Measurements from ENCODE around the gene CFAP74. TPM values are rescaled to one million over a fixed set of nuclear protein-coding genes. Genes with fewer than 3 reads are reported as not detected.

The CFAP74 gene
- total and polyA plus RNA-seq, 2 of the 4 experiments (the other 2 are of a cell fraction): not detected

DNA sequence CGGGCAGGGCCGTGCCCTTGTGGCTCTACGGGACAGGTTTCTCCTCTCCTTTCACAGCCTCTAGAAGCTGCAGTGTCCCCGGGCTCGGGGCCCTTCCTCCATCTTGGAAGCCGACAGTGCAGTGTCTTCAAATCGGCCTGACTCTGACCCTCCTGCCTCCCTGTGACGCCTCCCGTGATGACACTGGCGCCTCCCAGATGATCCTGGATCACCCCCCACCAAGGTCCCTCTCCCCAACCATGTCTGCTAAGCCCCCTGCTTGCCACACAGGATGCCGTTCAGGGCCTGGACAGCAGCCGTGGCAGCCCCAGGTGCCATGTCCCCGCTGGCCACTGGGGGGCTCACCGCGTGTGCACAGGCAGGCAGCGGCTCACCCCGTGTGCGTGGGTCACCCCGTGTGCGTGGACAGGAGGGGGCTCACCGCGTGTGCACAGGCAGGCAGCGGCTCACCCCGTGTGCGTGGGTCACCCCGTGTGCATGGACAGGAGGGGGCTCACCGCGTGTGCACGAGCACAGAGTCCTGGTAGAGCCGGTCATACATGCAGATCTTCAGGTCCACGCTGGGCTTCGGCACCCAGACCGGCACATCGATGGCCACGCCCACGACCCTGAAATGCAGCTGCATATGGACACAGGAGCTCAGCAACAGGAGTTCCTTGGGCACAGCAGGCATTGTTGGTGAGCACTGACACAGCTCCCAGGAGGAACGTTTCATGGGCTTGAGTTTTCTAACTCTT lies 59.6 kb downstream of the CFAP74 start:
- H3K4me3 ChIP-seq (ENCODE audit: insufficient read depth, low read depth, low read length): no peak overlapping the region
- H3K27me3 ChIP-seq (ENCODE audit: control insufficient read depth, insufficient read depth, low read length): peaks cover 34% of the 10 kb centered on the region
- dilution Hi-C loops (cut with HindIII; ENCODE audit: low sequenced_read_pairs, unreplicated experiment): no loop called here
- no peak overlapping the region for H2BK120ac ChIP-seq (ENCODE audit: low read depth, low read length)
- intact Hi-C loops (cut with micrococcal nuclease): loop anchor here (1.0 to 5.0 kb wide), 2 partner anchors 101 to 228 kb away; no protein-coding TSS in a partner anchor
- peak overlapping the region; percentile 65 for H2AK9ac ChIP-seq (replicated peaks; ENCODE audit: low read depth, low read length, poor library complexity)
- no peaks in the 10 kb centered on the region for H3K4me1 ChIP-seq (ENCODE audit: control insufficient read depth, insufficient read depth, low read length)
- no peak overlapping the region for H2AK5ac ChIP-seq (ENCODE audit: low read depth, low read length)
- H4K91ac ChIP-seq (ENCODE audit: insufficient read depth, low read depth, low read length): no peak overlapping the region
- 36% methylated on average over 18 of the region's 37 CpGs; no CpG with 5 or more reads in 1 of the 2 experiments for WGBS, 2 experiments (ENCODE audit: extremely low coverage in 2 of 2, insufficient read length in 1 of 2)
- H2BK15ac ChIP-seq (ENCODE audit: low read depth, low read length): no peak overlapping the region
- no TSS peak for BruUV-seq (replicated peaks)
- H3K9me1 ChIP-seq (ENCODE audit: insufficient read depth, low read length): 0 out of 2 replicates have a peak, but pooled peaks cover 3% of the 10 kb centered on the region
- no peak overlapping the region for H3K23ac ChIP-seq (ENCODE audit: low read depth, low read length)
- H4K8ac ChIP-seq (ENCODE audit: low read depth in 2 of 2, low read length in 2 of 2): no peak overlapping the region
- H3K4me2 ChIP-seq (ENCODE audit: low read depth, low read length): peak overlapping the region; percentile 85
- no peak for TF ChIP-seq NFE2L2 (IDR thresholded peaks at IDR 0.05; ENCODE audit: low read depth, low read length)
- peak; percentile 62 for TF ChIP-seq SMC3 (IDR thresholded peaks at IDR 0.05; ENCODE audit: low read depth, low read length)
- TF ChIP-seq CTCF (conservative IDR thresholded peaks at IDR 0.05; ENCODE audit: low read depth, low read length): peak; percentile 62
- peak; percentile 56 for TF ChIP-seq RAD21 (IDR thresholded peaks at IDR 0.05; ENCODE audit: low read length)
- TF ChIP-seq MAZ (IDR thresholded peaks at IDR 0.05; ENCODE audit: borderline replicate concordance, low read depth, low read length): peak; percentile 33; the same call in 1 of the 2 replicates
- no peak overlapping the region for H3K56ac ChIP-seq (ENCODE audit: extremely low read depth, insufficient read depth, low read length)
- no peak overlapping the region for H3K14ac ChIP-seq (replicated peaks; ENCODE audit: low read depth, low read length)
- peak overlapping the region; percentile 84 for H2AFZ ChIP-seq (replicated peaks; ENCODE audit: low read length, poor library complexity)
- H4K5ac ChIP-seq (ENCODE audit: low read depth, low read length): no peak overlapping the region
- H3K27ac ChIP-seq (ENCODE audit: insufficient read depth, low read length): no peak overlapping the region
- no peak overlapping the region for H2BK5ac ChIP-seq (ENCODE audit: low read depth, low read length, poor library complexity, severe bottlenecking)
- ChIA-PET POLR2A (ENCODE audit: unreplicated experiment) (no interaction called here), CTCF (interaction anchor here (2.7 kb wide), 1 partner anchor 101 kb away, joined by 10 read pairs; no protein-coding TSS in a partner anchor)
- no peak overlapping the region for H3K18ac ChIP-seq (ENCODE audit: low read depth, low read length)
- H3K79me1 ChIP-seq (ENCODE audit: low read depth in 1 of 2, low read length in 2 of 2): no peaks in the 10 kb centered on the region
- in situ Hi-C loops (cut with MboI; ENCODE audit: low sequenced_read_pairs): no loop called here
- H3K4ac ChIP-seq (ENCODE audit: low read depth, low read length): no peak overlapping the region
- DNase-seq: no peak
- H4K20me1 ChIP-seq (ENCODE audit: insufficient read depth, low read length): no peaks in the 10 kb centered on the region
- H3K36me3 ChIP-seq (ENCODE audit: control insufficient read depth, insufficient read depth, low read length): no peaks in the 10 kb centered on the region
- H3K9ac ChIP-seq (ENCODE audit: low read depth, low read length): no peak overlapping the region
- H3K9me3 ChIP-seq (ENCODE audit: control insufficient read depth, insufficient read depth, low read length): no peaks in the 10 kb centered on the region
- peak; percentile 99 for ATAC-seq (ENCODE audit: low read depth)
- H2BK20ac ChIP-seq (ENCODE audit: low read depth, low read length): no peak overlapping the region
